Endothelial cell (in vitro differentiated cells): ENCODE measurements around the gene MGP. TPM values are rescaled to one million over a fixed set of nuclear protein-coding genes. Genes with fewer than 3 reads are reported as not detected.

Experiments
- DNase-seq: peaks from one replicate; pipeline ENCODE4 v3.0.0; 2021; ENCODE audit warnings: low spot score
- H3K27ac Mint-ChIP-seq: one replicate; pipeline ENCODE4 v1.8.0; 2021; ENCODE audit warnings: mixed read lengths, inconsistent platforms; ENCODE audit not compliant: unreplicated experiment
- H3K27me3 Mint-ChIP-seq: one replicate; pipeline ENCODE4 v1.8.0; 2021; ENCODE audit warnings: mild to moderate bottlenecking, moderate library complexity, mixed read lengths, inconsistent platforms; ENCODE audit not compliant: unreplicated experiment
- H3K36me3 Mint-ChIP-seq: one replicate; pipeline ENCODE4 v1.8.0; 2021; ENCODE audit warnings: mild to moderate bottlenecking, low read depth, mixed read lengths, inconsistent platforms; ENCODE audit not compliant: unreplicated experiment
- H3K4me1 Mint-ChIP-seq: one replicate; pipeline ENCODE4 v1.8.0; 2021; ENCODE audit warnings: mild to moderate bottlenecking, mixed read lengths, inconsistent platforms; ENCODE audit not compliant: unreplicated experiment
- H3K4me3 Mint-ChIP-seq: one replicate; pipeline ENCODE4 v1.8.0; 2021; ENCODE audit warnings: mild to moderate bottlenecking, mixed read lengths, inconsistent platforms; ENCODE audit not compliant: unreplicated experiment
- H3K9me3 Mint-ChIP-seq: one replicate; pipeline ENCODE4 v1.8.0; 2021; ENCODE audit warnings: mixed read lengths, inconsistent platforms; ENCODE audit not compliant: unreplicated experiment
- CTCF ChIP-seq: fragments of 200-600 bp; sonication (generic); IDR thresholded peaks from one replicate; pipeline ENCODE4 v1.5.0; 2021; ENCODE audit warnings: antibody characterized with exemption; ENCODE audit not compliant: unreplicated experiment
- total RNA-seq: library from RNA; stranded (reverse); fragmentation: NEBNext Ultra II Directional; extraction: Animal tissue kit (Norgen Biotek cat#: 25700); gene quantifications from one replicate; pipeline ENCODE4 v1.2.1, GENCODE V29; 2021; ENCODE audit not compliant: unreplicated experiment

Gene MGP
- total RNA-seq, 1 donor from 2014 or later, result 0.26 TPM

- Mint-ChIP-seq H3K4me1 (peaks cover 7% of the 10 kb centered on the region), H3K9me3 (no peaks in the 10 kb centered on the region)
- TF ChIP-seq CTCF, result no peak
Observed at GRCh38 chr12:14896521-14897169, 11.0 kb upstream of the MGP start.

GRCh38 chr12:14893506-14894250, 8.0 kb upstream of the MGP start:
- no peak for DNase-seq
- Mint-ChIP-seq H3K27me3 (no peaks in the 10 kb centered on the region), H3K9me3 (no peaks in the 10 kb centered on the region), H3K27ac (no peak overlapping the region), H3K36me3 (no peaks in the 10 kb centered on the region), H3K4me3 (no peak overlapping the region), H3K4me1 (peaks cover 7% of the 10 kb centered on the region)
- no peak for TF ChIP-seq CTCF

More at GRCh38 chr12:14896521-14897169, 11.0 kb upstream of the MGP start:
- Mint-ChIP-seq H3K4me3 (no peak overlapping the region), H3K27ac (no peak overlapping the region), H3K27me3 (no peaks in the 10 kb centered on the region), H3K36me3 (no peaks in the 10 kb centered on the region)
- no peak for DNase-seq

- Mint-ChIP-seq H3K4me3 (no peak overlapping the region), H3K27ac (no peak overlapping the region), H3K9me3 (no peaks in the 10 kb centered on the region), H3K27me3 (no peaks in the 10 kb centered on the region), H3K4me1 (peaks cover 7% of the 10 kb centered on the region), H3K36me3 (no peaks in the 10 kb centered on the region)
- DNase-seq, result no peak
- no peak for TF ChIP-seq CTCF
Observed at GRCh38 chr12:14892726-14893505, 7.3 kb upstream of the MGP start.

GRCh38 chr12:14890701-14891100, 5.0 kb upstream of the MGP start:
- no peaks in the 10 kb centered on the region for H3K36me3 Mint-ChIP-seq
- no peak overlapping the region for H3K27ac Mint-ChIP-seq
- peaks cover 7% of the 10 kb centered on the region for H3K4me1 Mint-ChIP-seq
- H3K9me3 Mint-ChIP-seq, result no peaks in the 10 kb centered on the region
- DNase-seq, result no peak
- TF ChIP-seq CTCF, result no peak
- H3K27me3 Mint-ChIP-seq, result peaks cover 2% of the 10 kb centered on the region
- no peak overlapping the region for H3K4me3 Mint-ChIP-seq
